Natural killer cell (primary cell): ENCODE results near the gene WNK2. TPM values are rescaled to one million over a fixed set of nuclear protein-coding genes. Genes with fewer than 3 reads are reported as not detected.

Source experiments
- ATAC-seq, 3 donors: fragments of 150-1000 bp in 2 of 3; fragments of 200-7000 bp in 1 of 3; cut with Tn5 transposase; 1 replicate in 1 of 3; 2 replicates in 2 of 3; pipeline ENCODE4 v1.10.0; 2021; ENCODE audit warnings: mild to moderate bottlenecking in 2 of 3, moderate library complexity in 2 of 3
- DNase-seq, 2 donors: peaks; one replicate each; pipeline versions ENCODE4 v3.0.0 to v3.0.0-alpha.2; 2013 to 2021; ENCODE audit warnings: mixed read lengths in 1 of 2
- H3K27ac ChIP-seq: one replicate; pipeline ENCODE4 v1.5.1; 2013; ENCODE audit warnings: mild to moderate bottlenecking, low read length
- H3K27me3 ChIP-seq: one replicate; pipeline ENCODE4 v1.6.1; 2013; ENCODE audit warnings: low read length; ENCODE audit not compliant: control insufficient read depth, insufficient read depth
- H3K36me3 ChIP-seq: one replicate; pipeline ENCODE4 v1.6.1; 2013; ENCODE audit warnings: low read length; ENCODE audit not compliant: control insufficient read depth, insufficient read depth
- H3K4me1 ChIP-seq: one replicate; pipeline ENCODE4 v1.6.1; 2013; ENCODE audit warnings: low read length; ENCODE audit not compliant: control insufficient read depth, insufficient read depth
- H3K4me3 ChIP-seq: one replicate; pipeline ENCODE4 v1.5.1; 2013; ENCODE audit warnings: low read length
- H3K9me3 ChIP-seq: one replicate; pipeline ENCODE4 v1.6.1; 2013; ENCODE audit warnings: low read length; ENCODE audit not compliant: control insufficient read depth, insufficient read depth
- H3K27ac Mint-ChIP-seq, 2 donors: one replicate each; pipeline ENCODE4 v1.8.0; 2022; ENCODE audit warnings: mild to moderate bottlenecking in 2 of 2, mixed read lengths in 2 of 2, moderate library complexity in 1 of 2
- H3K27me3 Mint-ChIP-seq, 2 donors: one replicate each; pipeline ENCODE4 v1.8.0; 2022; ENCODE audit warnings: low read depth in 2 of 2, mixed read lengths in 2 of 2
- H3K36me3 Mint-ChIP-seq: one replicate; pipeline ENCODE4 v1.8.0; 2022; ENCODE audit warnings: mixed read lengths
- H3K4me1 Mint-ChIP-seq, 2 donors: one replicate each; pipeline ENCODE4 v1.8.0; 2022; ENCODE audit warnings: mixed read lengths in 2 of 2
- H3K4me3 Mint-ChIP-seq: one replicate; pipeline ENCODE4 v1.8.0; 2022; ENCODE audit warnings: mild to moderate bottlenecking, moderate library complexity, mixed read lengths
- H3K9me3 Mint-ChIP-seq, 2 donors: one replicate each; pipeline ENCODE4 v1.8.0; 2022; ENCODE audit warnings: mixed read lengths in 2 of 2
- WGBS: methylation state at CpG from one replicate; pipeline ENCODE4 v1.1.7; 2013; ENCODE audit warnings: missing lambda C conversion rate; ENCODE audit not compliant: insufficient coverage; 5-methylcytosine and 5-hydroxymethylcytosine counted together
- intact Hi-C: fragments of 100-400 bp; cut with micrococcal nuclease; formaldehyde crosslinking; loops from one replicate; pipeline ENCODE4 v1.14.2; 2022
- total RNA-seq, 4 donors: library from RNA; stranded (reverse); fragments of 120-200 nt in 1 of 4; gene quantifications; one replicate each; pipeline versions ENCODE4 v1.2.3 to v1.2.4, GENCODE V29; 2013 to 2022
- TF ChIP-seq, protein P1 (sequence below): fragments of 200-600 bp; IDR thresholded peaks from one replicate; pipeline ENCODE4 v1.8.0; 2022; ENCODE audit warnings: antibody characterized with exemption

WNK2 gene
- total RNA-seq, 3 donors from 2014 or later (not counting 1 experiment from before 2014, with no cell fraction given): 0.25 TPM; not detected in 2

DNA sequence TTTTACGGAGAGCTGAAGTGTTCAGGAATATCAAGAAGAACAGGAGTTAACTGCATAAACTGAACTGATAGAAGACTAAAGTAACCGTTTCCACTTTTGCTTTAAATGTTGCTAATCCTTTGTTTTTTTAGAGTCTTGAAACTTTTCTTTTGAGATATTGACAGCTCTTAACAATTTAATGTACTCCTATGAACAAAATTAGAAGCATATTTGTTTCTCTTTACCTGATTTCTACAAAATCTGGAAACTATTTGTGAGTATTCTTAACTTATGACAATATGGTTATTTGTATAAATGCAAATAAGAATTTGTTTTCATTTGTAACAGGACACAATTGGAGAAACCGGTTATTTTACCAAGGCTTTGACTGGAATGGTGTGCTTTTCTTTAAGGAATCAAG, 178.1 kb downstream of the WNK2 start:
- intact Hi-C loops: no loop called here
- H3K36me3 ChIP-seq: no peaks in the 10 kb centered on the region
- H3K27ac Mint-ChIP-seq: no peak overlapping the region
- ATAC-seq: no peak
- TF ChIP-seq, protein P1, sequence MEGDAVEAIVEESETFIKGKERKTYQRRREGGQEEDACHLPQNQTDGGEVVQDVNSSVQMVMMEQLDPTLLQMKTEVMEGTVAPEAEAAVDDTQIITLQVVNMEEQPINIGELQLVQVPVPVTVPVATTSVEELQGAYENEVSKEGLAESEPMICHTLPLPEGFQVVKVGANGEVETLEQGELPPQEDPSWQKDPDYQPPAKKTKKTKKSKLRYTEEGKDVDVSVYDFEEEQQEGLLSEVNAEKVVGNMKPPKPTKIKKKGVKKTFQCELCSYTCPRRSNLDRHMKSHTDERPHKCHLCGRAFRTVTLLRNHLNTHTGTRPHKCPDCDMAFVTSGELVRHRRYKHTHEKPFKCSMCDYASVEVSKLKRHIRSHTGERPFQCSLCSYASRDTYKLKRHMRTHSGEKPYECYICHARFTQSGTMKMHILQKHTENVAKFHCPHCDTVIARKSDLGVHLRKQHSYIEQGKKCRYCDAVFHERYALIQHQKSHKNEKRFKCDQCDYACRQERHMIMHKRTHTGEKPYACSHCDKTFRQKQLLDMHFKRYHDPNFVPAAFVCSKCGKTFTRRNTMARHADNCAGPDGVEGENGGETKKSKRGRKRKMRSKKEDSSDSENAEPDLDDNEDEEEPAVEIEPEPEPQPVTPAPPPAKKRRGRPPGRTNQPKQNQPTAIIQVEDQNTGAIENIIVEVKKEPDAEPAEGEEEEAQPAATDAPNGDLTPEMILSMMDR: no peak
- WGBS: 50% methylated on average over 2 of the region's 3 CpGs
- H3K27me3 Mint-ChIP-seq: peaks cover 11 to 30% of the 10 kb centered on the region in 2 donors
- peaks cover 0 to 5% of the 10 kb centered on the region in 2 donors for H3K4me1 Mint-ChIP-seq
- no peak for DNase-seq
- H3K36me3 Mint-ChIP-seq: no peaks in the 10 kb centered on the region
- H3K4me3 Mint-ChIP-seq: no peak overlapping the region
- H3K27me3 ChIP-seq: no peaks in the 10 kb centered on the region
- H3K4me3 ChIP-seq: no peak overlapping the region
- no peaks in the 10 kb centered on the region for H3K9me3 Mint-ChIP-seq
- H3K4me1 ChIP-seq: no peaks in the 10 kb centered on the region
- no peak overlapping the region for H3K27ac ChIP-seq
- peaks cover 4% of the 10 kb centered on the region for H3K9me3 ChIP-seq

DNA sequence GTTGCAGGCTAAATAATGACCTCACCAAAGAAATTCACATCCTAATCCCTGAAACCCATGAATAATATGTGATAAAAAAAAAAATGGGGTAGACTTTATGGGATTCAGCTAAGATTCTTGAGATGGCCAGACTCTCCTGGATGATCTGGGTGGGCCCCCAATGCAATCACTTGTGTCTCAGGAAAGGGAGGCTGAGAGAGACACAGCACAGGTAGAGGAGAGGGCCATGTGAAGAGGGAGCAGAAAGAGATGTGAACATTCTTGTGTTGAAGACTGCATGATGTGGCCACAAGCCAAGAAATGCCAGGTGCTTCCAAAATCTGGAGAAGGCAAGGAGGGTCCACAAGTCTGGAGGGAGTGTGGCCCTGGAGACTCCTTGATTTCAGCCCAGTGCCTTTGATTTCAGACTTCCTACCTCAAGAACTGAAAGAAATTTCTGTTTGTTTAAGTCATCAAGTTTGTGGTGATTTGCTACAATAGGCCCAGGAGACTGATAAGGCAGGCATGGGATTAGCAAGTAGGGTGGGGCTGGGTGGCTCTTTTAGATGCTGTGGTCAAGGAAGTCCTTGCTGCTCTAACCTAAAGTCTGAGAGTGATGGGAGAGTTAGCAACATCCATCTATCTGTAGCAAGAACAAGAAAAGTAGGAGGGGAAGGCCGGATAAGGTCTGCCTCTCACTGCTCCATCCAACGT, 180.9 kb downstream of the WNK2 start:
- ATAC-seq (no peak), DNase-seq (no peak)
- no peaks in the 10 kb centered on the region for H3K36me3 Mint-ChIP-seq
- Histone ChIP-seq H3K27ac (no peak overlapping the region), H3K27me3 (no peaks in the 10 kb centered on the region), H3K36me3 (no peaks in the 10 kb centered on the region), H3K9me3 (peaks cover 4% of the 10 kb centered on the region), H3K4me3 (no peak overlapping the region), H3K4me1 (no peaks in the 10 kb centered on the region)
- intact Hi-C loops: no loop called here
- 100% methylated on average over 2 of the region's 2 CpGs for WGBS
- peaks cover 11 to 25% of the 10 kb centered on the region in 2 donors for H3K27me3 Mint-ChIP-seq
- no peak overlapping the region for H3K27ac Mint-ChIP-seq
- TF ChIP-seq, protein P1: no peak
- H3K9me3 Mint-ChIP-seq: no peaks in the 10 kb centered on the region
- no peak overlapping the region for H3K4me3 Mint-ChIP-seq
- H3K4me1 Mint-ChIP-seq: no peaks in the 10 kb centered on the region

DNA sequence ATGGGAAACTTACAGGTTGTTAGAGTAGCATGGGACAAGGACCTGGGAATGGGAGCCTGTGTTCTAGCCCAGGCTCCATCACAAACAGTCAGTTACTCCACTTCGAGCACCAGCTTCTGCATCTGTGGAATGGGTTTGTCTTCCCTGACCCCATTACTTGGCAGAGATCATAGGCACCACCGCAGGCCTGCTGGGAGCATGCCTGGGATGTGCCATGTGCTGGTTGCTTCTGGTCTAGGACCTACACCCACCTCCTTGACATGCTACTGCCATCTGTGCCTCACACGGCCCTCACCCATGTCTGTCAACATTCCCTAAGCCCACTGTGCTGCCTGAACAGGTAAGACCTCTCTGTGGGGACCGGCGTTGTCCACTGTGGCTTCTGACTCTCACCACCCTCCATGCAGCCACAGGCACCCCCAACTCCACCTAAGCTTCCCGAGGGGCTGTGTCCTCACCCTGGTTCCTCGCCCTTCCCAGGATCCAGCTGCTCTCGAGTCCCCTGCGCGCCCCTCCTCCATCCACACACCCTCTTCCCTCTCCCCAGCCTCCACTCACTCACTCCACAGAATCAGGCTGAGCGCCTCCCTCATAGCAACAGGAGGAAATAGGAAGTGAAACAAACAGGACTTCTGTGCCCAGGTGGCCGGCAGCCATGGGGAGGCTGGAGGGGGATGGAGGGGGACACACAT, 181.6 kb downstream of the WNK2 start:
- Histone ChIP-seq H3K4me3 (no peak overlapping the region), H3K9me3 (peaks cover 4% of the 10 kb centered on the region), H3K27ac (no peak overlapping the region), H3K36me3 (no peaks in the 10 kb centered on the region), H3K4me1 (no peaks in the 10 kb centered on the region), H3K27me3 (no peaks in the 10 kb centered on the region)
- no peaks in the 10 kb centered on the region for H3K9me3 Mint-ChIP-seq
- DNase-seq (no peak), ATAC-seq (no peak)
- H3K4me3 Mint-ChIP-seq: no peak overlapping the region
- H3K27me3 Mint-ChIP-seq: peaks cover 12 to 32% of the 10 kb centered on the region in 2 donors
- no peaks in the 10 kb centered on the region for H3K4me1 Mint-ChIP-seq
- WGBS: 77% methylated on average over 12 of the region's 12 CpGs
- TF ChIP-seq, protein P1: no peak
- H3K27ac Mint-ChIP-seq: no peak overlapping the region
- intact Hi-C loops: no loop called here
- no peaks in the 10 kb centered on the region for H3K36me3 Mint-ChIP-seq
